ENCODE measurements around the gene TMEM134.

The TMEM134 gene

DNA sequence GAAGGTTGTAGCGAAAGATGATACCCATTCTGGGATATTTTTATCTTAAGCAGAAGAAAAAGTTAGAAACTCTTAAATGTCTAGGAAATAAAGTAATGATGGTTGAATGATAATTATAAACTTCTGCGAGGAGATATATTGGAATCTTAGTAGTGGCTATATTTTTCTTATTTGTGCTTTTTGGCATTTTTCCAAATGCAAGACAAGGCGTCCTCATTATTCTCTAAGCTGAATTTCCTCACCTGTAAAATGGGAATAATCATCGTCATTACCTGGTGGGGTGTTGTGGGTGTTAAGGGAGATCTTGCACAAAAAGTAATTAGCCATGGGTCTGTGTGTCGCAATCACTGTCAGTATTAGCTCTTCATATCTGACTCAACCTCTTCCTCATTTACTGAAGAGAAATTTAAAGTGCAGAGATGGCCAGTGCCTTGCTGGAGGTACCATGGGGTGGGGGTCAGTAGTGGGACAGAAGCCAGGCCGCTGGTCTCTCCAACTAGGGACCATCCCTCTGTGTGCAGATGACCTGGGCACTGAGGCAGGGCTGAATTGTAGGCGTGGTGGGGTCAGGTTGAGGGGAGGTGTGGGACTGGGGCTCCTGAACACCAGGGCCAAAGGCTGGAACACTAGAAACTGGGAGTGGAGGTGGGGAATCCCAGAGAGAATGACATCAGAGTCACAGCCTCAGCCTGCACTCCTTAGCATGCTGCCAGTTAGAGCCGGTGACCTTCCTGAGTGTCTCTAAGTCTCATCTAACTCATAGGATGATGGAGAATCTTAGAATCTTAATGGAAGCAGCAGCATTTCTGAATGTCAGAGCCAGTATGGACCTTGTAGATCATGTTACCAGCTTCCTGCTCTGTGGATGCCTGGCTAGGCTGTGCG, 32.0 kb upstream of the TMEM134 start:
- in situ Hi-C loops (cut with HindIII; ENCODE audit: low sequenced_read_pairs), result no loop called here

DNA sequence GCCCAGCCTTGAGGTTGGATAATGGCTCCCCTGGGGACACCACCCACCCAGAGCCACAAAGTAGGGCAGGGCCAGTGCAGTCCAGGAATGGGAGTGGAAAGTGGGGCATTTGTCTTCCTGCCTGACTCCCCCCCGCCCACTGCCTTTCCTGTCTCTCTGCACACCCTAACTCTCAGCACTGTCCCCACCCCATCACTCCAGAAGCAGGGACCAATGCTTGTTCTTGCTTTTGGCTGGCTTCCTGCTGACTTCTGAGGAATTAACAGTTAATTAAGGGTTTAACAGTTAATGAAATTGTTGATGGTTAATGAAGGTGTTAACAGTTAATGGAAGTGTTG, 31.4 kb upstream of the TMEM134 start:
- in situ Hi-C loops (cut with HindIII; ENCODE audit: low sequenced_read_pairs), result no loop called here

DNA sequence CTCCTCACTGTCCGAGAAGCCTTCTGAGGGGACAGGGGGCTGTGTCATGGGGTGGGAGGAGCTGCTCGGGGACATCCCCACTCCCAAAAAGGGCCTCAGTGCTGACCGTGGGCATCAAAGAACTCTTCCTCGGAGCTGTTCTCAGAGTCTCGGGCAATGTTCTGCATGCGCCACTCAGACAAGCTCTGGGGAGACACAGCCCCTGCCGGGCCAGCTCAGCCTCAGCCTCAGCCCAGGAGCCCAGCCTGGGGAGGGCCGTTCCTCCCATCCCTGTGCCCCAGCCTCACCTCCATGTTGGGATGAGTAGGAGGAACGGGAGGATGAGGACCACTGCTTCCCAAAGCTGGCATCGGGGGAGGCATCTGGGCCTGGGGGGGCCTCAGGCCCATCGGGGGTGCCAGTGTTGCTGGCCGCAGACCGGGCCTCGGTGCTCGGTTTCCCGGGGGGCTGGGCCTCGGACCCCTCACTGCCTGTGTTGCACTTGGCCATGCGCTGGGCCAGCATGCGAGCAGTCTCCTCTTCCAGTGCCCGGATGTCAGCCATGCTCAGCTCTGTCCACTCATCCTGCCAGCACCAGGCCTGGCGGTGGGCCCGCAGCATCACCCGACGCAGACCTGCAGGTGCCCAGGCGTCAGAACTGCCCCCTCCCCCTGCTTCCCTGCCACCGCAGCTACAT, 30.9 kb upstream of the TMEM134 start:
- in situ Hi-C loops (cut with HindIII; ENCODE audit: low sequenced_read_pairs), result no loop called here

DNA sequence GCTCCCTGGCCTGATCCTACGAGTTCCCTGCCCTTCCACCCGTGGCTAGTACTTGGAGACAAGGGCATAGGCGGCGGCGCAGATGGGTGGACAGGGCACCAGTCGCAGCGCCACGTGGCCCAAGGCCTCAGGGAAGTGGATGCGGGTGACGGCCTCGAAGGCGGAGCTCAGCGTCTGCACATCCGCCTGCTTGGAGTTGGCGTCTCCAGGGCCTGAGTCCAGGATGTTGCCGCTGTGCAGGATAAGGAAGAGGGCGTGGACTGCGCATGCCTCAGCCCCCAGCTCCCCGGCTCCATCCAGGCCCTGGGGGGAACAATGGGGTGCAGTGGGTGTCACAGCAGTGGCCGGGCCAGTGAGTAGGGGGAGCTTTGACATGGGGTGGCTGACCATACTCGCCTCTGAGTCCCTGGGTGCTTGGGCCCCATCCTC, 29.5 kb upstream of the TMEM134 start:
- in situ Hi-C loops (cut with HindIII; ENCODE audit: low sequenced_read_pairs), result no loop called here

- in situ Hi-C loops (cut with HindIII; ENCODE audit: low sequenced_read_pairs), result no loop called here
These were observed 28.7 kb upstream of the TMEM134 start for GRCh38 chr11:67497656-67498291.

GRCh38 chr11:67496113-67496512, 27.1 kb upstream of the TMEM134 start:
- in situ Hi-C loops (cut with HindIII; ENCODE audit: low sequenced_read_pairs), result no loop called here

GRCh38 chr11:67495234-67496005, 26.4 kb upstream of the TMEM134 start:
- in situ Hi-C loops (cut with HindIII; ENCODE audit: low sequenced_read_pairs), result no loop called here

- in situ Hi-C loops (cut with HindIII; ENCODE audit: low sequenced_read_pairs), result no loop called here
These were observed 25.6 kb upstream of the TMEM134 start for GRCh38 chr11:67494371-67495233.

GRCh38 chr11:67493548-67494370, 24.7 kb upstream of the TMEM134 start:
- in situ Hi-C loops (cut with HindIII; ENCODE audit: low sequenced_read_pairs), result no loop called here

- in situ Hi-C loops (cut with HindIII; ENCODE audit: low sequenced_read_pairs), result no loop called here
These were observed 23.9 kb upstream of the TMEM134 start for GRCh38 chr11:67492801-67493547.

- in situ Hi-C loops (cut with HindIII; ENCODE audit: low sequenced_read_pairs), result no loop called here
These were observed 23.1 kb upstream of the TMEM134 start for GRCh38 chr11:67492069-67492727.

DNA sequence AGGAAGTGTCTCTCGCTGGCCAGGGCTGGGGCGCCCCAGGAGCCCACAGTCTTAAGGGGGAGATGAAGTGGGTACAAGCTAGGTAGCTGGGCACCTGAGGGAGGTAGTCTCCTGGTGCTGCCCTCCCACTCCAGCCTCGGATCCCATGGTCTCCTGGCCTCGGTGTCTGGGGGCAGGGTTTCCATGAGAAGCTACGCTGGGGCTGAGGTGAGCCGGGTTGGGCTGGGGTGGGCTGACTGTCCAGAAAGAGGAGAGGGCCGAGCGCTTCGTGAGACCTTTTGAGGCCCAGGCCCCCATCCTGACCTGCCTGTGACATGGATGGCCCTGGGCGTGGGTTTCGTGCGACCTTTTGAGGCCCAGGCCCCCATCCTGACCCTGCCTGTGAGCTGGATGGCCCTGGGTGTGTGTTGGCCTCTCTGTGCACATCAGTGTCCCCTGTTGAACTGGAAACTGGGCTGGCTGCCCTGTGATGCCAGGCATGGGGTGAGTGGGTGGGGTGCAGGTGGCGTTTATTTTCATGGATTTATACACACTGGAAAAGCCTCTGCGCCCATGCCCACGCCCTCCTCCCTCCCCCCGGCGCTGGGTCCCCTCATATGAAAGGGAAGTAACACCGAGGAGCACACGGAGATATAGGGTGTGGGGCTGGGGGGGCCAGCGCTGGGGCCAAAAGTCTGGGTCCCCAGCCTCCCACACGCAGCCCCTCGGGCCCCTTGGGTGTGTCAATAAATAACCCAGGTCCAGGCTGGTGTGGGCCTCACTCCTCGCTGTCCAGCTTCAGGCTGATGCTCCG, 22.4 kb upstream of the TMEM134 start:
- in situ Hi-C loops (cut with HindIII; ENCODE audit: low sequenced_read_pairs), result no loop called here

- in situ Hi-C loops (cut with HindIII; ENCODE audit: low sequenced_read_pairs), result no loop called here
These were observed 21.6 kb upstream of the TMEM134 start for GRCh38 chr11:67490727-67491065.

- in situ Hi-C loops (cut with HindIII; ENCODE audit: low sequenced_read_pairs), result no loop called here
These were observed 21.1 kb upstream of the TMEM134 start for GRCh38 chr11:67489885-67490726.

GRCh38 chr11:67489203-67489884, 20.3 kb upstream of the TMEM134 start:
- in situ Hi-C loops (cut with HindIII; ENCODE audit: low sequenced_read_pairs), result no loop called here

Data from endothelial cell of hepatic sinusoid (primary cell).